Activated CD8-positive, alpha-beta T cell treated with anti-CD3 and anti-CD28 coated beads for 36 hours (primary cell): Measurements from ENCODE around the gene DHRS4. TPM values are rescaled to one million over a fixed set of nuclear protein-coding genes. Genes with fewer than 3 reads are reported as not detected.

Experiments used
- ATAC-seq: fragments of 200-7000 bp; cut with Tn5 transposase; one replicate; pipeline ENCODE4 v1.10.0; 2021; ENCODE audit warnings: mild to moderate bottlenecking, moderate library complexity
- CTCF ChIA-PET: fragments of 350-600 bp; sonication (Branson Sonifier 250); formaldehyde crosslinking; loops from one replicate; lab custom pipeline; 2021; ENCODE audit warnings: antibody characterized with exemption; lab: Charles Lee
- POLR2A ChIA-PET: fragments of 350-600 bp; sonication (Branson Sonifier 250); formaldehyde crosslinking; loops from one replicate; lab custom pipeline; 2021; ENCODE audit warnings: antibody characterized with exemption; lab: Charles Lee
- DNase-seq: peaks from one replicate; pipeline ENCODE4 v3.0.0-alpha.2; 2020
- H3K27ac Mint-ChIP-seq: one replicate; pipeline ENCODE4 v1.8.0; 2021; ENCODE audit warnings: mild to moderate bottlenecking, mixed read lengths
- H3K27me3 Mint-ChIP-seq: one replicate; pipeline ENCODE4 v1.8.0; 2021; ENCODE audit warnings: mixed read lengths
- H3K36me3 Mint-ChIP-seq: one replicate; pipeline ENCODE4 v1.8.0; 2021; ENCODE audit warnings: low read depth, mixed read lengths
- H3K4me1 Mint-ChIP-seq: one replicate; pipeline ENCODE4 v1.8.0; 2021; ENCODE audit warnings: low read depth, mixed read lengths
- H3K4me3 Mint-ChIP-seq: one replicate; pipeline ENCODE4 v1.8.0; 2021; ENCODE audit warnings: mild to moderate bottlenecking, moderate library complexity, mixed read lengths
- H3K9me3 Mint-ChIP-seq: one replicate; pipeline ENCODE4 v1.8.0; 2021; ENCODE audit warnings: mixed read lengths
- intact Hi-C: fragments of 100-400 bp; cut with micrococcal nuclease; formaldehyde crosslinking; loops from one replicate; pipeline ENCODE4 v1.10.0; 2022
- total RNA-seq, 2 experiments: library from RNA; stranded (reverse); gene quantifications; one replicate each; pipeline ENCODE4 v1.2.3, GENCODE V29; 2021
- TF ChIP-seq, protein P1 (sequence below): fragments of 200-600 bp; IDR thresholded peaks from one replicate; pipeline ENCODE4 v1.8.0; 2022; ENCODE audit warnings: antibody characterized with exemption, mild to moderate bottlenecking

Gene DHRS4
- total RNA-seq, 2 experiments from 2014 or later = 19.9 to 21.7 TPM

DNA sequence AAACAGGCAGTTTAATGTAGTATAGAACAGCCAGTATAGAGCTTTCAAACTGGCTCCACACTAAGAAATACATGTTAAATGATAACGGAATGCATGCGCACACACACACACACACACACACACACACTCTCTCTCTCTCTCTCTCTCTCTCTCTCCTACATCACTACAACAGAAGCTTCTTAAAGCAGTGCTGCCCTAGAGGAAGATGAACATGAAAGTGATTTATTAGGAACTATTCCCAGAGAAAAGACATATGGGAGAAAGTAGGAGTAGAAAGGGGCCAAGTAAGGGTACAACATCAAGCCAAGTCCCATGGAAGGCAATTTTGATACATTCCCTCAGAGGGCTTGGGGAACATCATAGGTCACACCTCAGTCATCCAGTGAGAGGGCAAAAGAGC, 16.4 kb upstream of the DHRS4 start:
- no peaks in the 10 kb centered on the region for H3K36me3 Mint-ChIP-seq
- no peak overlapping the region for H3K4me3 Mint-ChIP-seq
- POLR2A ChIA-PET = no interaction called here
- ATAC-seq = no peak
- DNase-seq = no peak
- CTCF ChIA-PET = interaction anchor here (0.7 to 1.6 kb wide), 2 partner anchors 210 to 305 kb away, joined by 3 to 5 read pairs; no protein-coding TSS in a partner anchor
- H3K9me3 Mint-ChIP-seq = no peaks in the 10 kb centered on the region
- intact Hi-C loops = loop anchor here (10.0 kb wide), 1 partner anchor 212 kb away; no protein-coding TSS in a partner anchor
- H3K27ac Mint-ChIP-seq = no peak overlapping the region
- H3K4me1 Mint-ChIP-seq = no peaks in the 10 kb centered on the region
- no peaks in the 10 kb centered on the region for H3K27me3 Mint-ChIP-seq
- TF ChIP-seq, protein P1, sequence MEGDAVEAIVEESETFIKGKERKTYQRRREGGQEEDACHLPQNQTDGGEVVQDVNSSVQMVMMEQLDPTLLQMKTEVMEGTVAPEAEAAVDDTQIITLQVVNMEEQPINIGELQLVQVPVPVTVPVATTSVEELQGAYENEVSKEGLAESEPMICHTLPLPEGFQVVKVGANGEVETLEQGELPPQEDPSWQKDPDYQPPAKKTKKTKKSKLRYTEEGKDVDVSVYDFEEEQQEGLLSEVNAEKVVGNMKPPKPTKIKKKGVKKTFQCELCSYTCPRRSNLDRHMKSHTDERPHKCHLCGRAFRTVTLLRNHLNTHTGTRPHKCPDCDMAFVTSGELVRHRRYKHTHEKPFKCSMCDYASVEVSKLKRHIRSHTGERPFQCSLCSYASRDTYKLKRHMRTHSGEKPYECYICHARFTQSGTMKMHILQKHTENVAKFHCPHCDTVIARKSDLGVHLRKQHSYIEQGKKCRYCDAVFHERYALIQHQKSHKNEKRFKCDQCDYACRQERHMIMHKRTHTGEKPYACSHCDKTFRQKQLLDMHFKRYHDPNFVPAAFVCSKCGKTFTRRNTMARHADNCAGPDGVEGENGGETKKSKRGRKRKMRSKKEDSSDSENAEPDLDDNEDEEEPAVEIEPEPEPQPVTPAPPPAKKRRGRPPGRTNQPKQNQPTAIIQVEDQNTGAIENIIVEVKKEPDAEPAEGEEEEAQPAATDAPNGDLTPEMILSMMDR = no peak

DNA sequence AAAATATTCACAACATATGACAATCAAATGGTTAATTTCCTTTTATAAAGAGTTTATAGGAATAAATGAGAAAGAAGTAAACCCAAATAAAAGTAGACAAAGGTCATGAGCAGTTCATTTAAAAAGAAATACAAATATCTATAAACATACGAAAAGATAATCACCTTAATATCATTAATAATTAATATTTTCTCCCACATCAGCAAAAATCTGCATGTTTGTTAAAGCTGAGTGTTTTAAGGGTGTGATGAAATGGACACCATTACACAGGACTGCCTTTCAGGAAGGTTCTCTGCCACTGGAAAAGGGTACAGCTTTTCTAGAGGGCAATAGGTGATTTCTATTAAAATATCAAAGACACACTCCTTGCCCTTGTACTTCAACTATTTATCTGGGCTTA, 14.7 kb upstream of the DHRS4 start:
- Mint-ChIP-seq H3K4me3 (no peak overlapping the region), H3K36me3 (no peaks in the 10 kb centered on the region), H3K27ac (no peak overlapping the region), H3K27me3 (no peaks in the 10 kb centered on the region), H3K9me3 (no peaks in the 10 kb centered on the region), H3K4me1 (no peaks in the 10 kb centered on the region)
- intact Hi-C loops = loop anchor here (10.0 kb wide), 1 partner anchor 214 kb away; no protein-coding TSS in a partner anchor
- ChIA-PET POLR2A (no interaction called here), CTCF (interaction anchor here (1.4 kb wide), 1 partner anchor 350 kb away, joined by 5 read pairs; no protein-coding TSS in a partner anchor)
- ATAC-seq (no peak), DNase-seq (no peak)
- TF ChIP-seq, protein P1 = no peak

DNA sequence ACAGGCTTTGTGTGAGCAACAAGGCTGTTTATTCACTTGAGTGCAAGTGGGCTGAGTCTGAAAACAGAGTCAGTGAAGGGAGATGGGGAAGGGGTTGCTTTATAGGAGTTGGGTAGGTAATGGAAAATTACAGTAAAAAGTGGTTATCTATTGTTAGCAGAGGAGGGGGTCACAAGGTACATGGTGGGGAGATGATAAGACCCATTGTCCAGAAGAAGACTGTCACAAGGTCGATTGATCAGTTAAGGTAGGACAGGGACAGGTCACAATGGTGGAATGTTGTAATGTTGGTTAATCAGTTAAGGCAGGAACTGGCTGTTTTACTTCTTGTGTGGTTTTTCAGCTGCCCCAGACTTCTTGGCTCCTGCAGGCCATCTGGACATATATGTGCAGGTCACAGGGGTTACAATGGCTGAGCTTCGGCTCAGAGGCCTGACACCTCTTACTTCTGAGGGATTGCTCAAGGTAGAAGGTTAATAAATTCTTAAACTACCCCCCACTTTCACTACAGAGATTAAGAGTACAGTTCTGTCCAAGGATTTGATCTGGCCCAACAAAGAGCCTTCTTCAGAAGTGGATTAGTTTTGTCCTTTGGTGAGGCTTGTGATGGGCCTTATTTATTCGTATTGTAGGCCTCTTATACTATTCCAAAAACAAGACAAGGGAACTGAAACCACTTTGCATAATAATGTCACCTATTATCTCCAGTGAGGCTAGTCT, 13.8 kb upstream of the DHRS4 start:
- CTCF ChIA-PET = interaction anchor here (1.4 kb wide), 1 partner anchor 351 kb away, joined by 5 read pairs; no protein-coding TSS in a partner anchor
- Mint-ChIP-seq H3K27me3 (no peaks in the 10 kb centered on the region), H3K9me3 (no peaks in the 10 kb centered on the region), H3K4me3 (no peak overlapping the region), H3K4me1 (no peaks in the 10 kb centered on the region), H3K27ac (no peak overlapping the region), H3K36me3 (no peaks in the 10 kb centered on the region)
- no peak for DNase-seq
- no peak for ATAC-seq
- TF ChIP-seq, protein P1 = no peak
- POLR2A ChIA-PET = no interaction called here
- intact Hi-C loops = loop anchor here (10.0 kb wide), 1 partner anchor 215 kb away; no protein-coding TSS in a partner anchor

DNA sequence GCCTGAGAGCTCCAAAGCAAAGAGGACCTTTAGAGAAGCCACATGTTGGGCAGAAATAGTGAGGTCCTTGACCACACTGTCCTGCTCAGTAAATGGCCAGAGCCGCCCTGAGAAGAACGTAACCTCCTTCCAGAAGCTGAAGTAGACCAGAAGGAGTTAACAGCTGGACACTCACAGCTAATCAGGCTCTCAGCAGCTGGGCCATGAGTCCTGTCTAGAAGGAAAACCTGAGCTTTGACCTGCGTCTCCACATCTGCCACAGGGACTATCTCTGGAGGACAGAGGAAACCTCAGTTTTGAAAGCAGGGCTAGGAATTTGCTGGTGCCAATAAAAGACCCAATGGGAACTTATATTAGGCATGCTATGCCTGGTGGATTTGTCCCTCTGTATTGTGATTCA, 12.3 kb upstream of the DHRS4 start:
- no peak for DNase-seq
- TF ChIP-seq, protein P1 = no peak
- Mint-ChIP-seq H3K27me3 (no peaks in the 10 kb centered on the region), H3K9me3 (no peaks in the 10 kb centered on the region), H3K27ac (no peak overlapping the region), H3K4me3 (no peak overlapping the region), H3K4me1 (peaks cover 5% of the 10 kb centered on the region), H3K36me3 (no peaks in the 10 kb centered on the region)
- intact Hi-C loops = no loop called here
- CTCF ChIA-PET = interaction anchor here (1.1 kb wide), 1 partner anchor 309 kb away, joined by 6 read pairs; no protein-coding TSS in a partner anchor
- no peak for ATAC-seq
- POLR2A ChIA-PET = no interaction called here

DNA sequence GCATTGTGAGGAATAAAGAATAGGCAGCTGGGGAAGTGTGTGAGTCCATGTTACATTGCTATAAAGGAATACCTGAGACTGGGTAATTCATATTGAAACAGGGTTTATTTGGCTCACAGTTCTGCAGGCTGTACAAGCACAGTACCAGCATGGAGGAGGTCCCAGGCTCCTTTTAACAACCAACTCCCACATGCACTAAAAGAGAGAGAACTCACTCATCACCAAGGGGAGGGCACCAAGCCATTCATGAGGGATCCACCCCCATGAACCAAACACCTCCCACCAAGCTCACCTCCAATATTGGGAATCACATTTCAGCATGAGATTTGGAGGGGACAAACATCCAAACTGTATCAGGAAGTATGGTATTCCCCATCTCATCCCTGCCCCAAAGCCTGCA, 11.9 kb upstream of the DHRS4 start:
- TF ChIP-seq, protein P1 = no peak
- Mint-ChIP-seq H3K4me1 (peaks cover 6% of the 10 kb centered on the region), H3K27ac (no peak overlapping the region), H3K9me3 (no peaks in the 10 kb centered on the region), H3K27me3 (no peaks in the 10 kb centered on the region), H3K36me3 (no peaks in the 10 kb centered on the region), H3K4me3 (no peak overlapping the region)
- POLR2A ChIA-PET = no interaction called here
- ATAC-seq = no peak
- intact Hi-C loops = no loop called here
- DNase-seq = no peak
- CTCF ChIA-PET = interaction anchor here (1.1 to 1.6 kb wide), 2 partner anchors 310 kb away, joined by 6 to 8 read pairs; no protein-coding TSS in a partner anchor
